NB4 (cell line): ENCODE results near the gene SFTA2.

ENCODE experiments used
- MYC ChIP-seq: IDR thresholded peaks from 2 replicates; pipeline ENCODE4 v1.6.1; 2011; ENCODE audit warnings: low read depth, low read length
- POLR2A ChIP-seq: IDR thresholded peaks from 2 replicates; pipeline ENCODE4 v1.6.1; 2011; ENCODE audit warnings: mild to moderate bottlenecking; ENCODE audit not compliant: insufficient read length; ENCODE audit errors: extremely low read depth
- TF ChIP-seq, protein P1 (sequence below): IDR thresholded peaks from one replicate; pipeline ENCODE4 v1.5.1; 2012; ENCODE audit warnings: low read depth, low read length

GRCh38 chr6:30889921-30890645 lies 41.9 kb downstream of the SFTA2 start:
- TF ChIP-seq, protein P1, sequence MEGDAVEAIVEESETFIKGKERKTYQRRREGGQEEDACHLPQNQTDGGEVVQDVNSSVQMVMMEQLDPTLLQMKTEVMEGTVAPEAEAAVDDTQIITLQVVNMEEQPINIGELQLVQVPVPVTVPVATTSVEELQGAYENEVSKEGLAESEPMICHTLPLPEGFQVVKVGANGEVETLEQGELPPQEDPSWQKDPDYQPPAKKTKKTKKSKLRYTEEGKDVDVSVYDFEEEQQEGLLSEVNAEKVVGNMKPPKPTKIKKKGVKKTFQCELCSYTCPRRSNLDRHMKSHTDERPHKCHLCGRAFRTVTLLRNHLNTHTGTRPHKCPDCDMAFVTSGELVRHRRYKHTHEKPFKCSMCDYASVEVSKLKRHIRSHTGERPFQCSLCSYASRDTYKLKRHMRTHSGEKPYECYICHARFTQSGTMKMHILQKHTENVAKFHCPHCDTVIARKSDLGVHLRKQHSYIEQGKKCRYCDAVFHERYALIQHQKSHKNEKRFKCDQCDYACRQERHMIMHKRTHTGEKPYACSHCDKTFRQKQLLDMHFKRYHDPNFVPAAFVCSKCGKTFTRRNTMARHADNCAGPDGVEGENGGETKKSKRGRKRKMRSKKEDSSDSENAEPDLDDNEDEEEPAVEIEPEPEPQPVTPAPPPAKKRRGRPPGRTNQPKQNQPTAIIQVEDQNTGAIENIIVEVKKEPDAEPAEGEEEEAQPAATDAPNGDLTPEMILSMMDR, result no peak
- TF ChIP-seq POLR2A, result no peak
- no peak for TF ChIP-seq MYC
